NCI-H146 treated with DMSO at 0.1 percent for 48 hours (cell line): ENCODE data around the gene CDHR4.

ENCODE experiments used
- DNase-seq: peaks from one replicate; lab custom pipeline; 2025; ENCODE audit not compliant: unreplicated experiment; lab: John Stamatoyannopoulos, UW

Gene CDHR4

DNA sequence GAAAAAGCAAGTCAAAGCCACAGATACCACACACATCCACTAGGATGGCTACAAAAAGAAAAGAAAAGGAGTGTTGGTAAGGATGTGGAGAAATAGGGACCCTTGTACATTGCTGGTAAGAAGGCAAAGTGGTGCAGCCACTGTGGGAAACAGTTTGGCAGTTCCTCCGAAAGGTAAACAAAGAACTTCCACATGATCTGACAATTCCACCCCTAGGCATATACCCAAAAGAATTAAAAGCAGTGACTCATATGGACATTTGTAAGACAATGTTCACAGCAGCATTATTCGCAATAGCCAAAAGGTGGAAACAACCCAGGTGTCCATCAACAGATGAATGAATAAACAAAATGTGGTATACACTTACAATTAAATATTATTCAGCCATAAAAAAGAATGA lies 53.7 kb downstream of the CDHR4 start:
- no peak for DNase-seq
